Right lobe of liver (tissue), 6 donors: Measurements from ENCODE around the gene PIGR. TPM values are rescaled to one million over a fixed set of nuclear protein-coding genes. Genes with fewer than 3 reads are reported as not detected.

ENCODE experiments used
- ATAC-seq, 4 donors: fragments of 200-7000 bp; cut with Tn5 transposase; one replicate each; pipeline ENCODE4 v1.9.1; 2020; ENCODE audit warnings: mild to moderate bottlenecking in 4 of 4, moderate library complexity in 4 of 4
- DNase-seq, 3 donors: peaks; one replicate each; pipeline ENCODE4 v3.0.0-alpha.2; 2020
- H3K27ac ChIP-seq, 3 donors: fragments of 200-600 bp; one replicate each; pipeline ENCODE4 v1.8.0; 2022
- H3K27me3 ChIP-seq, 2 donors: fragments of 200-600 bp; one replicate each; pipeline ENCODE4 v1.8.0; 2022
- H3K36me3 ChIP-seq, 4 donors: fragments of 200-600 bp; sonication (generic) in 1 of 4; one replicate each; pipeline versions ENCODE4 v1.5.1 to v1.8.0; 2017 to 2022; ENCODE audit warnings: control low read depth in 1 of 4
- H3K4me1 ChIP-seq, 4 donors: fragments of 200-600 bp; sonication (generic) in 1 of 4; one replicate each; pipeline versions ENCODE4 v1.5.1 to v1.8.0; 2017 to 2022; ENCODE audit warnings: control low read depth in 1 of 4
- H3K4me3 ChIP-seq, 3 donors: fragments of 200-600 bp; one replicate each; pipeline ENCODE4 v1.8.0; 2022
- H3K9me3 ChIP-seq, 4 donors: fragments of 200-600 bp; sonication (generic) in 1 of 4; one replicate each; pipeline versions ENCODE4 v1.5.1 to v1.8.0; 2017 to 2022; ENCODE audit warnings: control low read depth in 1 of 4
- POLR2A ChIP-seq: fragments of 450-650 bp; IDR thresholded peaks from one replicate; pipeline ENCODE4 v1.6.1; 2017; ENCODE audit warnings: antibody characterized with exemption, mild to moderate bottlenecking
- WGBS: methylation state at CpG from one replicate; pipeline ENCODE4 v1.1.6; 2018; ENCODE audit warnings: low coverage, low lambda C conversion rate; ENCODE audit not compliant: insufficient coverage; ENCODE audit errors: missing lambda C conversion rate; 5-methylcytosine and 5-hydroxymethylcytosine counted together
- intact Hi-C, 2 donors: fragments of 100-400 bp; cut with DNase I; formaldehyde crosslinking; loops; one replicate each; pipeline versions ENCODE4 v1.11.2 to v1.14.1; 2022
- total RNA-seq, 6 experiments: library from RNA; depleted of rRNA in 2 of 6; stranded (reverse); fragments of >200 nt in 2 of 6; fragmentation: NEBNext Ultra II Directional in 3 of 6; extraction: Animal tissue kit (Norgen Biotek cat#: 25700) in 3 of 6; gene quantifications; one replicate each; pipeline versions ENCODE4 v1.1.0 to v1.2.4, GENCODE V29; 2016 to 2023
- TF ChIP-seq, protein P1 (sequence below), 4 donors: fragments of 200-600 bp in 3 of 4; fragments of 450-650 bp in 1 of 4; IDR thresholded peaks; one replicate each; pipeline versions ENCODE4 v1.5.1 to v1.8.0; 2016 to 2022; ENCODE audit warnings: antibody characterized with exemption in 4 of 4, mild to moderate bottlenecking in 2 of 4
- donor health status: DM: no; HTN: yes; CAD: no.
- donor health status: DM: no; HTN: no; CAD: no.
- donor health status: DM: no; HTN: no; CAD: no.
- donor health status: DM: no; HTN: yes; CAD: no.
- donor health status: DM: no; HTN: yes; CAD: no.

The PIGR gene
- total RNA-seq, 6 experiments from 2014 or later: 20.6 to 134 (median 85.1) TPM

DNA sequence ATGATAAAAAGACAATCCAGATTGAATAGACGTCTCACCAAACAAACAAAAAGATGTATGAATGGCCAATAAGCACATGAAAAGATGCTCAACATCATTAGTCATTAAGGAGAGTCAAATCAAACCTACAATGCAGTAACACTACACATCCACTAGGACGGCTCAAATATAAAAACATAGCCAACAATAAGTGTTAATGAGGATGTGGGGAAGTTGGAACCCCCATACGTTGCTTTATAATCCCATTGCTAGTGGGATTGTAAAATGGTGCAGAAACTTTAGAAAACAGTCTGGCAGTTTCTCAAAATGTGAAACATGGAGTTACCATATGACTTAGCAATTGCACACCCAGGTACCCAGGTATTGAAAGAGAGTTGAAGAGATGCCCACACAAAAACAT, 63.7 kb downstream of the PIGR start:
- ATAC-seq (no peak), DNase-seq (no peak)
- Histone ChIP-seq H3K4me1 (no peaks in the 10 kb centered on the region), H3K36me3 (no peaks in the 10 kb centered on the region), H3K27ac (no peak overlapping the region), H3K4me3 (no peak overlapping the region), H3K9me3 (peaks cover 0 to 7% (median 3%) of the 10 kb centered on the region in 4 donors), H3K27me3 (no peaks in the 10 kb centered on the region)
- no peak for TF ChIP-seq POLR2A
- TF ChIP-seq, protein P1, sequence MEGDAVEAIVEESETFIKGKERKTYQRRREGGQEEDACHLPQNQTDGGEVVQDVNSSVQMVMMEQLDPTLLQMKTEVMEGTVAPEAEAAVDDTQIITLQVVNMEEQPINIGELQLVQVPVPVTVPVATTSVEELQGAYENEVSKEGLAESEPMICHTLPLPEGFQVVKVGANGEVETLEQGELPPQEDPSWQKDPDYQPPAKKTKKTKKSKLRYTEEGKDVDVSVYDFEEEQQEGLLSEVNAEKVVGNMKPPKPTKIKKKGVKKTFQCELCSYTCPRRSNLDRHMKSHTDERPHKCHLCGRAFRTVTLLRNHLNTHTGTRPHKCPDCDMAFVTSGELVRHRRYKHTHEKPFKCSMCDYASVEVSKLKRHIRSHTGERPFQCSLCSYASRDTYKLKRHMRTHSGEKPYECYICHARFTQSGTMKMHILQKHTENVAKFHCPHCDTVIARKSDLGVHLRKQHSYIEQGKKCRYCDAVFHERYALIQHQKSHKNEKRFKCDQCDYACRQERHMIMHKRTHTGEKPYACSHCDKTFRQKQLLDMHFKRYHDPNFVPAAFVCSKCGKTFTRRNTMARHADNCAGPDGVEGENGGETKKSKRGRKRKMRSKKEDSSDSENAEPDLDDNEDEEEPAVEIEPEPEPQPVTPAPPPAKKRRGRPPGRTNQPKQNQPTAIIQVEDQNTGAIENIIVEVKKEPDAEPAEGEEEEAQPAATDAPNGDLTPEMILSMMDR (IDR thresholded peaks at IDR 0.05): peak in 1 of 4 donors; percentile 7
- 51% methylated on average over 3 of the region's 3 CpGs for WGBS
- intact Hi-C loops: no loop called here

GRCh38 chr1:206880314-206880713, 66.0 kb downstream of the PIGR start:
- DNase-seq (no peak), ATAC-seq (no peak)
- TF ChIP-seq, protein P1 (IDR thresholded peaks at IDR 0.05): no peak
- no peak for TF ChIP-seq POLR2A
- Histone ChIP-seq H3K4me1 (no peaks in the 10 kb centered on the region), H3K4me3 (no peak overlapping the region), H3K9me3 (peaks cover 0 to 7% (median 3%) of the 10 kb centered on the region in 4 donors), H3K27ac (no peak overlapping the region), H3K36me3 (no peaks in the 10 kb centered on the region), H3K27me3 (no peaks in the 10 kb centered on the region)
- intact Hi-C loops: no loop called here
- 46% methylated on average over 3 of the region's 3 CpGs for WGBS

Other genes starting within 250 kb of the PIGR start
- not detected for gene IL19, start 175.7 kb downstream of the PIGR start, total RNA-seq
- 1 to 10 TPM in 1 of 6 experiments, under 1 TPM in 3, not detected in 2; 0.26 to 2.2 (median 0.63) TPM for gene IL10, start 174.0 kb downstream of the PIGR start, total RNA-seq
- gene IL20, start 80.8 kb downstream of the PIGR start, total RNA-seq: not detected
- not detected for gene IL24, start 49.0 kb downstream of the PIGR start, total RNA-seq
- 1 to 10 TPM in 5 of 6 experiments, under 1 TPM in 1; 0.80 to 3.2 (median 1.4) TPM for gene FCMR, start 24.5 kb downstream of the PIGR start, total RNA-seq
- gene FCAMR, start 24.0 kb upstream of the PIGR start, total RNA-seq: 10 to 100 TPM in 1 of 6 experiments, 1 to 10 TPM in 4, under 1 TPM in 1; 0.44 to 31.1 (median 2.2) TPM
- gene C1orf116, start 86.3 kb upstream of the PIGR start, total RNA-seq: under 1 TPM; 0.27 to 0.68 (median 0.37) TPM
- gene YOD1, start 104.7 kb upstream of the PIGR start, total RNA-seq: 1 to 10 TPM; 3.0 to 4.8 (median 3.5) TPM
- gene PFKFB2, start 106.8 kb upstream of the PIGR start, total RNA-seq: 1 to 10 TPM; 2.9 to 6.1 (median 5.1) TPM
- gene C4BPB, start 142.4 kb upstream of the PIGR start, total RNA-seq: 100 to 1,000 TPM; 156 to 328 (median 226) TPM
- gene C4BPA, start 157.8 kb upstream of the PIGR start, total RNA-seq: 1,000 to 10,000 TPM in 3 of 6 experiments, 100 to 1,000 TPM in 3; 746 to 1,325 (median 959) TPM